Body of pancreas (tissue), 4 donors: ENCODE results near the gene CSTF1. TPM values are rescaled to one million over a fixed set of nuclear protein-coding genes. Genes with fewer than 3 reads are reported as not detected.

Experiments
- ATAC-seq: fragments of 150-250 bp; one replicate; pipeline ENCODE4 v1.9.1; 2016
- DNase-seq, 4 donors: peaks; one replicate each; pipeline ENCODE4 v3.0.0-alpha.2; 2019
- H3K27ac ChIP-seq, 4 donors: fragments of 200-600 bp; sonication (generic); 1 replicate in 3 of 4; 2 replicates in 1 of 4; pipeline versions ENCODE4 v1.5.1 to v1.6.1; 2016 to 2019; ENCODE audit warnings: mild to moderate bottlenecking in 1 of 4, mixed read lengths in 1 of 4, moderate library complexity in 1 of 4
- H3K27me3 ChIP-seq, 2 donors: fragments of 200-600 bp; sonication (generic); one replicate each; pipeline ENCODE4 v1.6.0; 2016; ENCODE audit warnings: mild to moderate bottlenecking in 1 of 2
- H3K36me3 ChIP-seq, 2 donors: fragments of 200-600 bp; sonication (generic); replicated peaks in 1 of 2; 2 replicates each; pipeline ENCODE4 v1.5.1; 2016; ENCODE audit warnings: low read depth in 2 of 2; ENCODE audit not compliant: insufficient read depth in 1 of 2
- H3K4me1 ChIP-seq: fragments of 200-600 bp; sonication (generic); one replicate; pipeline ENCODE4 v1.6.0; 2016
- H3K4me3 ChIP-seq, 2 donors: fragments of 200-600 bp; sonication (generic); 1 replicate in 1 of 2; 2 replicates in 1 of 2; pipeline ENCODE4 v1.5.1; 2016 to 2019
- H3K9me3 ChIP-seq, 3 donors: fragments of 200-600 bp; sonication (generic); 1 replicate in 2 of 3; 2 replicates in 1 of 3; pipeline ENCODE4 v1.5.1; 2016
- POLR2A ChIP-seq, 3 donors: fragments of 450-650 bp; IDR thresholded peaks; one replicate each; pipeline ENCODE4 v1.6.1; 2016; ENCODE audit warnings: antibody characterized with exemption in 3 of 3, mild to moderate bottlenecking in 2 of 3
- WGBS, 2 donors: methylation state at CpG; one replicate each; pipeline ENCODE4 v1.1.5; 2017; 5-methylcytosine and 5-hydroxymethylcytosine counted together
- intact Hi-C: fragments of 100-400 bp; cut with DNase I; formaldehyde crosslinking; loops from one replicate; pipeline ENCODE4 v1.15.1; 2023
- total RNA-seq, 2 donors: library from RNA; depleted of rRNA; stranded (reverse); fragments of >200 nt; gene quantifications; one replicate each; pipeline ENCODE4 v1.1.0, GENCODE V29; 2016
- TF ChIP-seq, protein P1 (sequence below), 7 experiments: fragments of 450-650 bp in 4 of 7; fragments of 200-600 bp in 3 of 7; sonication (generic) in 3 of 7; IDR thresholded peaks; one replicate each; pipeline ENCODE4 v1.5.1; 2016 to 2019; ENCODE audit warnings: antibody characterized with exemption in 7 of 7

The CSTF1 gene
- total RNA-seq, 2 donors from 2014 or later: 12.2 to 14.5 TPM

DNA sequence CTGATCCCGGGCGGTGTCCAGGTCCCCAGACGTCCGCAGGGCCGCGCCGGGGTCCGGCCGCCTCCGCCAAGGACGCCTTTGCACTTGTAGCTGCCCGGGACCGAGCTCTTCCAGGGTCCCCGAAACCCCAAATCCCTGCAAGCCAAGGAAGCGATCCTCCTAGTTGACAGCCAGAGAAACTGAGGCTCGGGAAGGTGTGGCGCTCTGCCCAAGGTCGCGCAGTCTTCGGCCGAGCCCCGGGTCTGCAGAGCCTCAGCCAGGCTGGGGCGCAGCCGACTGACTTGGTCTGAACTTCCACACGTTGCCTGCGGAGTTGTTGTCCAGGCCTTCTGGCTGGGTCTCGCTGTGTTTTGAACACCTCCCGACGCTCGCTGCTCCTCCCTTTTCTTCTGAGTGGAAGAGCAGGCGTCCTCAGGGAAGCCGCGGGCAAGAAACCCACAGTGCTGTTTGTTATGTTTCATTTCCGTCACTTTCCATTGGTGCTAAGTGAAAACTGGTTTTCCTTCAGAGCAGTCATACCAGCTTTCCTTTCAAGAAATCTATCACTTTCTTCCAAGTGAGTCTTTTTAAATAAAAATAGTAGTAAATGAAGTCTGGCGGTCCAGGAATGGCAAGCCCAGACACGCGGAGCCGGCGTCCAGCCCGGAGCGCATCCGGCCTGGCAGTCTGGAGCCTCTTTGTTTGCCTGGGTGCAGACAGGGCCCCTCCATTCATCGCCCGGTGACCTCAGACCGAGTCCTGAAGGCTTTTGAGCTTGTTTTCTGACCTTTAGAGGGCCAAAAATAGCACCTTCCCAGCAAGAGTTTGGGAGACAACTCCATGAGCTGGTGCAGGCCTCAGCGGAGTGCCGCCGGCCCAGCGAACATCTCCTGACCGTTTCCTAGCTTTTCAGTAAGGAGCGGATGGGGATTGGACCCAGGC is 33.0 kb upstream of the CSTF1 start:
- peaks cover 15% of the 10 kb centered on the region for H3K4me1 ChIP-seq
- H3K4me3 ChIP-seq: peak overlapping the region; percentile 66 to 77
- intact Hi-C loops: no loop called here
- peak overlapping the region in 3 of 4 donors; percentile 61 to 77 (median 69) for H3K27ac ChIP-seq
- ATAC-seq (peak; percentile 49), DNase-seq (peak; percentile 48 to 60 (median 58))
- no peaks in the 10 kb centered on the region for H3K36me3 ChIP-seq
- no peaks in the 10 kb centered on the region for H3K27me3 ChIP-seq
- TF ChIP-seq, protein P1, sequence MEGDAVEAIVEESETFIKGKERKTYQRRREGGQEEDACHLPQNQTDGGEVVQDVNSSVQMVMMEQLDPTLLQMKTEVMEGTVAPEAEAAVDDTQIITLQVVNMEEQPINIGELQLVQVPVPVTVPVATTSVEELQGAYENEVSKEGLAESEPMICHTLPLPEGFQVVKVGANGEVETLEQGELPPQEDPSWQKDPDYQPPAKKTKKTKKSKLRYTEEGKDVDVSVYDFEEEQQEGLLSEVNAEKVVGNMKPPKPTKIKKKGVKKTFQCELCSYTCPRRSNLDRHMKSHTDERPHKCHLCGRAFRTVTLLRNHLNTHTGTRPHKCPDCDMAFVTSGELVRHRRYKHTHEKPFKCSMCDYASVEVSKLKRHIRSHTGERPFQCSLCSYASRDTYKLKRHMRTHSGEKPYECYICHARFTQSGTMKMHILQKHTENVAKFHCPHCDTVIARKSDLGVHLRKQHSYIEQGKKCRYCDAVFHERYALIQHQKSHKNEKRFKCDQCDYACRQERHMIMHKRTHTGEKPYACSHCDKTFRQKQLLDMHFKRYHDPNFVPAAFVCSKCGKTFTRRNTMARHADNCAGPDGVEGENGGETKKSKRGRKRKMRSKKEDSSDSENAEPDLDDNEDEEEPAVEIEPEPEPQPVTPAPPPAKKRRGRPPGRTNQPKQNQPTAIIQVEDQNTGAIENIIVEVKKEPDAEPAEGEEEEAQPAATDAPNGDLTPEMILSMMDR (IDR thresholded peaks at IDR 0.05): no peak
- TF ChIP-seq POLR2A (IDR thresholded peaks at IDR 0.05): peak in 2 of 3 donors; percentile 53 to 55
- H3K9me3 ChIP-seq: no peaks in the 10 kb centered on the region
- 12 to 20% methylated on average over 21 to 51 of the region's 51 CpGs for WGBS, 2 donors

DNA sequence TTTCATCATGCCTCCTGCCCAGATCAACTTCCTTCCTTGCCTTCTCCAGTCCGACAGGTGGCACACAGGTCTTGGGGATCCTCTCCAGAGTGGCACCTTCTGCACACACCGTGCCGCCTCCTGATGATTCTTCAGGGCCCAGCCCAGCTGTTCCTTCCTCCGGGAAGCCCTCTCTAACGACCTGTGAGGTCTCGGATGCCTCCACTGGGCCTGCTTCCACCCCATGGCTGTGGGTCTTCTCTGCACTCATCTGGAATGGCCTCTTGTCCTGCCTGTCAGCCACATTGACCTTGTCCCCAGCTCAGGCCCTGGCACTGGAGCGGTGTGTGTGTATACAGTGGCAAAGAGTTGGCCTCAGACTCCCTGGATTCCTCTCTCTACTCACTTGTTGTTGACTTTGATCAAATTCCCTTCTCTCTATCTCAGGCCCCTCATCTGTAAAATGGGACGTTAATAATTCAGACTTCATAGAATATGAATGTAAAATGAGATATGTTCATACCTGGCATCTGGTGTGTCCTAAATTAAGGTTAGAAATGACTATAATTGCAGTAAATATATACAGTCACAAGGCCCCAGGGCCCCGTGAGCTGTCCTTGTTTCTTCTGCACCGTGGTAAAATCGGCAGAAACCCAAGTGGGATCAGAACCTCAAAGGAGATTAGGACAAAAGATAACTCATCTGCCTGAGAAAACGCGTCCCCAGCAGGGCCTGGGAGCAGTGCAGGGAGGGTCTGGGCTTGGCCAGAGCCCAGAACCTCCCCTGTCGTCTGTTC is 32.1 kb upstream of the CSTF1 start:
- Histone ChIP-seq H3K9me3 (no peaks in the 10 kb centered on the region), H3K4me1 (peaks cover 15% of the 10 kb centered on the region), H3K36me3 (peaks cover 0 to 1% of the 10 kb centered on the region in 2 donors), H3K27me3 (no peaks in the 10 kb centered on the region), H3K27ac (peak overlapping the region in 2 of 4 donors; percentile 61 to 77), H3K4me3 (no peak overlapping the region)
- ATAC-seq (no peak), DNase-seq (peak in 1 of 4 donors; percentile 12)
- 64 to 77% methylated on average over 11 to 14 of the region's 14 CpGs for WGBS, 2 donors
- TF ChIP-seq, protein P1 (IDR thresholded peaks at IDR 0.05): no peak
- no peak for TF ChIP-seq POLR2A (IDR thresholded peaks at IDR 0.05)
- intact Hi-C loops: no loop called here

DNA sequence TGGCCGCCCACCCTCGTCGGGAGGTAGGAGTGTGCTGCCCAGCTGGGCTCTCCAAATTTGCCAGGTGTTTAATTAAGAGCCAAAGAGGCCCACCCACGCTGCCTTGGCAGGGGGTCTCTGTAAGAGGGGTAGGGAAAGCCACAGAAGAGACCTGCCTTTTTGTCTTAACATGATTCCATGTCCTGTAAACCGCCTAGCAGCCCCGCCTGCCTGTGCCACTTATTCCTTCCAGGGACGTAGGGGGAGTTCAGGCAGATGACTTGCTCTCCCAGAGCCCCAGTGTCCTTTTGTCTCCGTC is 31.6 kb upstream of the CSTF1 start:
- intact Hi-C loops: no loop called here
- Histone ChIP-seq H3K4me3 (no peak overlapping the region), H3K27me3 (no peaks in the 10 kb centered on the region), H3K4me1 (peaks cover 15% of the 10 kb centered on the region), H3K36me3 (peaks cover 0 to 3% of the 10 kb centered on the region in 2 donors), H3K9me3 (no peaks in the 10 kb centered on the region), H3K27ac (no peak overlapping the region)
- WGBS, 2 donors: 81 to 88% methylated on average over 8 of the region's 8 CpGs
- DNase-seq: no peak
- ATAC-seq: no peak
- TF ChIP-seq POLR2A (IDR thresholded peaks at IDR 0.05): no peak
- TF ChIP-seq, protein P1 (IDR thresholded peaks at IDR 0.05): no peak

DNA sequence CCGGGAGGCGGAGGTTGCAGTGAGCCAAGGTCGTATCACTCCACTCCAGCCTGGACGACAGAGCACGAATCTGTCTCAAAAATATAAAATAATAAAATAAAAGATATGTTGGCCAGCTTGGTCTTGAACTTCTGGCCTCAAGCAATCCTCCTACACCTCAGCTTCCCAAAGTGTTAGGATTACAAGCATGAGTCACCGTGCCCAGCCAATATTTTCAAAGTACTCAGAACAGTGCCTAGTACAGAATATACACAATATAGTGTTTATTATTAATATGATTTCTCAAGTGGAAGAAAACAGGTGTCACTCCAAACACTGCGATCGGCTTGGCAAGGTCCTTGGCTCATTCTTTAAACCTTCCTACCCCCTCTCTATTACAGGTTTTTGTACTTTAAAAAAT is 30.5 kb upstream of the CSTF1 start:
- intact Hi-C loops: no loop called here
- Histone ChIP-seq H3K27me3 (no peaks in the 10 kb centered on the region), H3K9me3 (no peaks in the 10 kb centered on the region), H3K36me3 (peaks cover 0 to 7% of the 10 kb centered on the region in 2 donors), H3K4me3 (no peak overlapping the region), H3K4me1 (peaks cover 15% of the 10 kb centered on the region), H3K27ac (no peak overlapping the region)
- no peak for ATAC-seq
- 90 to 91% methylated on average over 8 of the region's 8 CpGs for WGBS, 2 donors
- no peak for DNase-seq
- TF ChIP-seq, protein P1 (IDR thresholded peaks at IDR 0.05): no peak
- no peak for TF ChIP-seq POLR2A (IDR thresholded peaks at IDR 0.05)
